NOMO-1 treated with dmso at 0.1 percent for 144 hours (cell line): ENCODE data around the gene ZFP28.

Experiments used
- DNase-seq: peaks from one replicate; lab custom pipeline; 2025; ENCODE audit not compliant: unreplicated experiment; lab: John Stamatoyannopoulos, UW

ZFP28 gene

DNA sequence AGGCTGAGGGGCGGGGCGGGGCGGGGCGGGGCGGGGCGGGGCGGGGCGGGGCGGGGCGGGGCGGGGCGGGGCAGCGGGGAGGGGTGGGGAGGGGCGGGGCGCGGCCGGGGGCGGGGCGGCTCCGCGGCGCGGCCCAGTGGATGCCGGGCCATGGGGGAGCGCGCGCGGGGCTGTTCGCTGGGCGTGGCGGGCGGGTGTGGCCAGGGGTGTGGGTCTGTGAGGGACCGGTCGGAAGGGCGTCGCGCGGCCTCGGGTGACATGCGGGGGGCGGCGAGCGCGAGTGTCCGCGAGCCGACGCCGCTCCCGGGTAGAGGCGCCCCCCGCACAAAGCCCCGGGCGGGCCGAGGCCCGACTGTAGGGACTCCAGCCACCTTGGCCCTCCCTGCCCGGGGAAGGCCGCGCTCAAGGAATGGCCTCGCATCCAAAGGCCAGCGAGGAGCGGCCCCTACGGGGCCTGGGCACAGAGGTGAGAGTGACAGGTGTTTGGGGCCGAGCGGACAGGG is at the start of gene ZFP28:
Gene ZFP28, plus strand, starts transcription at position 188 of the 503 bp plus-strand sequence. Its CDS starts 71 bp downstream, at position 259.
- no peak for DNase-seq

DNA sequence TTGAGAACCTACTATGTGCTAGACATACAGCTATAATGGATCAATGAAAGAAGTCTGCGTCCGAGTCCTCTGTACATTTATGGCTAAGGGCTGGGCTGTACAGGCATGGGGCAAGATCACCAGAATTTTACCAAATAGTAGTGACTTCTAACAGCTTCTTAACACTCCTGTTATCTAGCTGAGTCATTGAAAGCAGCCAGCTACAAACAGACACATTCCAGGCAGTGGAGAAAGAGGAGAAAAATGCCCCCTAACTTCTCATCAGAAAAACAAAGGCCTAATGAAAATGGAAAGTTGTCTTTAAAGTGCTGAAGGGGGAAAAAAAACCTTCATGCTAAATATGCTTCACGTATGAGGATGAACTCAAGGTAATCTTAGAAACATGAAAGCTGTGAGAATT is 47.3 kb upstream of the ZFP28 start:
- DNase-seq, result no peak

DNA sequence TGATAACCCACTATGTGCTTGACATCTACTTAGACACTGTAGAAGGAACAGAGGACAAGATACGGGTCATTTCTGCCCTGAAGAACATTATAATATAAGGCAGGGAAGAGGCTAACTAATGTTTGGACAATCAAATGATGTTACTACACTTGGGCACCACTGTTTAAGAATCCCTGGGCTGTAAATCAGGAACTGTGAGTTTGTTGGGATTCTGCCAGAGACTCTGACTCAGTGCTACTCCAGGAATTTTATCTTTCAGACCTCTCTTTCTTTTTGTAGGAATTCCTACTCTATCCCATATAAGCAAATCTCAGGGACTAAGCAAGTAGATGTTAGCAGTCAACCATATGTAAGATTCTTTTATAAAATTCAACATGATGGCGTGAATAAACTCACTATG is 34.2 kb upstream of the ZFP28 start:
- DNase-seq, result no peak

DNA sequence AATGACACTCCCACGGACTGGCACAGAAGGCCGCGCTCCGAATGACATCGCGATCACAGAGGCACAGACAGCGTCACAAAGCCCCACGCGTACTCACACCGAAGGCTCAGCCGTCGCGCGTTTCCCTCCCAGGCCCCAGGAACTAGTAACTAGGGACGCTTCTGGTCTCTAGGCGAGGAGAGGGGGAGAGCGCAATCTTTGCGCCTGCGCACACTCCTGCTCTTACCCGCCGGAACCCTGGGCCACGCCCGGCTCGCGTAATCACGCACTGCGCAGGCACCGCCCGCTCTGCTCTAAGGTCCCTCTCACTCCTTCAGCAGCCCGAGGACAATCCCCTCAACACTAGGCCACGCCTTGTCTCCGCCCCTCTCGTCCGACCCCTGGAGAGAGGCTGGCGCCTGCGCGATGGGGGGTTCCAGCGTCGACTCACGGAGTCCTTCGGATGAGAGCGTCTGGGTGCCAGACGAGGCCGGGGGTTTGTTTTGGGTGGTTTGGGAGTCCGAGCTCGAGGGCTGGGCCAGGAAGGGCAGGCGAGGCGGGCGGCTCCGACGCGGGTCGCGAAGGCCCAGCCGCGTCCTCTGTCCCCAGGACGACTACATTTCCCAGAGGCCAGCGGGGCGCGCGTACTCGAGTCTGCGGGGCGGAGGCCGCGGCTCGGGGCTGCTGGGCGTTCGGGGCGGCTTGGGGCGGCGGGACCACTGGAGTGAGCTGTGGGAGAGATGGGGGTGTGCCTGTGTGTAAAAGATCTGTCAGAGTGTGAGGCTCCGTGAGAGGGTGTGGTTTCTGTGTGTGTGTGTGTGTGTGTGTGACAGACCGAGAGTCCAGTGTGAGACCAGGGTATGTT is 31.1 kb upstream of the ZFP28 start, which contains the start of gene ZNF471:
Gene ZNF471, plus strand, starts transcription at position 410 of the 844 bp plus-strand sequence. CDS start 3,717 bp downstream, outside the sequence.
- no peak for DNase-seq

DNA sequence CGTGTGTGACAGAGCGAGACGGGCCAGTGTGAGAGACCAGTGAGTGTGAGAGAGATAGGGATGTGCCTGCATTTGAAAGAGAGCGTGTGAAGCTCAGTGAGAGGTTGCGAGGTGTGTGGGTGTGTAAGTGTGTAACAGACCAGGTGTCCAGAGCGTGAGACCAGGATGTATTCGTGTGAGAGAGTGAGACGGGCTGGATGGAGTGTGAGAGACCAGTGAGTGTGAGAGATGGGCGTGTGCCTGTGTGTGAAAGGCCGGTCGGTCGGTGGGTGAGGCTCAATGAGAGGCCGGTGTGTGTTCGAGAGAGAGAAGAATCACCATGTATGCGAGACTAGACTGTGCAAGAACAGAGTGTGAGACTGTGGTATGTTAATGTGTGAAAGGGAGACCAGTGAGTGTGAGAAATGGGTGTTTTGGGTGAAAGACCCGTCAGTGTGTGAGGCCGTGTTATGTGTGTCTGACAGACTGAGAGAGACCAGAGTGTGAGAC is 30.4 kb upstream of the ZFP28 start:
- DNase-seq, result no peak

DNA sequence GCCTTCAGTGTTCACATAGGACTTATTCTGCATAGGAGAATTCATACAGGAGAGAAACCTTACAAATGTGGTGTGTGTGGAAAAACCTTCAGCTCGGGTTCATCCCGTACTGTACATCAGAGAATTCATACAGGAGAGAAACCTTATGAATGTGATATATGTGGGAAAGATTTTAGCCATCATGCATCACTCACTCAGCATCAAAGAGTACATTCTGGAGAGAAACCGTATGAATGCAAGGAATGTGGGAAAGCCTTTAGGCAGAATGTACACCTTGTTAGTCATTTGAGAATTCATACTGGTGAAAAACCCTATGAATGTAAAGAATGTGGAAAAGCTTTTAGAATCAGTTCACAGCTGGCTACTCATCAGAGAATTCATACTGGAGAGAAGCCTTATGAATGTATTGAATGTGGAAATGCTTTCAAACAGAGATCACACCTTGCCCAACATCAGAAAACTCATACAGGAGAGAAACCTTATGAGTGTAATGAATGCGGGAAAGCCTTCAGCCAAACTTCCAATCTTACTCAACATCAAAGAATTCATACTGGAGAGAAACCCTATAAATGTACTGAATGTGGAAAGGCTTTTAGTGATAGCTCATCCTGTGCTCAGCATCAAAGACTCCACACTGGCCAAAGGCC is 13.4 kb upstream of the ZFP28 start:
- DNase-seq, result no peak

DNA sequence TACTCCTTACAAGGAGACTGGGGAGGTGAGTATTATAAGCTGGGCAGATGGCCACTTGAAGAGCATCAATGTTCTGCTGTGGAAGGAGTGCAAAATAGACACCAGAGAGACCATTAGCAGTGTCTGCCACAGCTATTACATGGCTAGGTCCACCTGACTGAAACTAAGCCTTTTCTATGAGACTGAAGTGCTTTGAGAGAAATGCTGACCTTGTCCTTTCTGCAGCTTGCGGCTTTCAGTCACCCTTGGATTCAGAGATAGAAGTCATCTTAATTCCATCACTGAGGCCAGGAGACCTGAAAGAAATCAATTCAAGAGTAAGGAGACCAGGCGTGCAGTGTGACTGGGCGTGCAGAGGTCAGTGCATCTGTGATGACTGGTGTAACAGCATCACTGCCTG is 1.3 kb upstream of the ZFP28 start:
- DNase-seq, result no peak

DNA sequence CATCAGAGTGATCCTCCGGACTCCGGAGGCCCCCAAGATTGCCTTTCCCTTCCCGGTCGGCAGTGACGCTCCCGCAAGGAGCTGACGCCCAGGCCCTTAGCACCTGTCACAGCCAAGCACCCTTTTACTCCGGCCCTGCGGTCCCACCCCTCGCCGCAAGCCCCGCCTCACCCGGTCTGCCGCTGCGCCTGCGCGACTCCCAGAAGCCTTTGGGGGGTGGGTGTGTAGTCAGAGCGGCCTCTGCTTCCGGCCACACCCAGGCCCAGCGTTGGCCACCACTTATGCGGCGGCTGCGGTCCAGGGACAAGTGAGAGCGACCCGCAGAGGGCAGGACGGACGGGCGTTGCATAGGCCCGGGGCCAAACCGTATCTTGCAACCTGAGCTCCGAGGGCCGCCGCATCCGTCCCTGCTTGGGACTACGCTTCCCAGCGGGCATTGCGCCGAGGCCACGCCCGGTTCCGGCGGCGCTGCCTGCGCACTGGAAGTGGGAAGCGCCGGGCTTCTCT is 441 bp upstream of the ZFP28 start:
- DNase-seq, result no peak

DNA sequence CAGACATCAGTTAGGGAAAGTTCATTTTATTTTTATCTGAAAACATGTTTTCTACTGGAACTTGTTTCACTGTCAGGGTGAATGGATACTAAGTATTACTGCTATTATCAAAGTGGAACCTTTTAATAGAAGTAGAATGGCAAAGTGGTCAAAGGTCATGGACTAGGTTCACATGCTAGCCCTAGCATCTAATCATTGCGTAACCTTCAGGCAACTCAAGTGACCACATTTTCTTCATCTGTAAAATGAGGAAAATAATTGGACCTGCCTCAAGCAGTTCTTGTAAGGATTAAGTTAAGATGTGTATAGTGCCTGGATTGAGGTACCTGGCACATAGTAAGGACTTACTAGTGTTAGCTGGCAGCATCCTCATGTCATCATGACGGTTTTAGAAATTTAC is 5.0 kb downstream of the ZFP28 start:
- DNase-seq, result no peak

DNA sequence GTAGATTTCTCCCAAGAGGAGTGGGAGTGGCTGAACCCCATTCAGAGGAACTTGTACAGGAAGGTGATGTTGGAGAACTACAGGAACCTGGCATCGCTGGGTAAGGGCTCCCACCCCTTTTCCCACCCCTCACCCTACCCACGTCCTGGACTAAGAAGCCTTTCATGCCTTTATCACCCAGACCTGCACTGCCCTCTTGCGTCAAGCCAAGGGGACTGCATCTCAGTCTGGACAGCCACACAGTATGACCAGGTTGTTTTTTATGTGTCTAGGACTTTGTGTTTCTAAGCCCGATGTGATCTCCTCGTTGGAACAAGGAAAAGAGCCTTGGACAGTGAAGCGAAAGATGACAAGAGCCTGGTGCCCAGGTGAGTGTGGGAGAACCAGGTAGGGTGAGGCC is 8.8 kb downstream of the ZFP28 start:
- DNase-seq, result no peak

DNA sequence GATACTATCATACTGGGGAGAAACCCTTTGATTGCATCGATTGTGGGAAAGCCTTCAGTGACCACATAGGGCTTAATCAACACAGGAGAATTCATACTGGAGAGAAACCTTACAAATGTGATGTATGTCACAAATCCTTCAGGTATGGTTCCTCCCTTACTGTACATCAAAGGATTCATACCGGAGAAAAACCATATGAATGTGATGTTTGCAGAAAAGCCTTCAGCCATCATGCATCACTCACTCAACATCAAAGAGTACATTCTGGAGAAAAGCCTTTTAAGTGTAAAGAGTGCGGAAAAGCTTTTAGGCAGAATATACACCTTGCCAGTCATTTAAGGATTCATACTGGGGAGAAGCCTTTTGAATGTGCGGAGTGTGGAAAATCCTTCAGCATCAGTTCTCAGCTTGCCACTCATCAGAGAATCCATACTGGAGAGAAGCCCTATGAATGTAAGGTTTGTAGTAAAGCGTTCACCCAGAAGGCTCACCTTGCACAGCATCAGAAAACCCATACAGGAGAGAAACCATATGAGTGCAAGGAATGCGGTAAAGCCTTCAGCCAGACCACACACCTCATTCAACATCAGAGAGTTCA is 15.6 kb downstream of the ZFP28 start:
- DNase-seq, result no peak

DNA sequence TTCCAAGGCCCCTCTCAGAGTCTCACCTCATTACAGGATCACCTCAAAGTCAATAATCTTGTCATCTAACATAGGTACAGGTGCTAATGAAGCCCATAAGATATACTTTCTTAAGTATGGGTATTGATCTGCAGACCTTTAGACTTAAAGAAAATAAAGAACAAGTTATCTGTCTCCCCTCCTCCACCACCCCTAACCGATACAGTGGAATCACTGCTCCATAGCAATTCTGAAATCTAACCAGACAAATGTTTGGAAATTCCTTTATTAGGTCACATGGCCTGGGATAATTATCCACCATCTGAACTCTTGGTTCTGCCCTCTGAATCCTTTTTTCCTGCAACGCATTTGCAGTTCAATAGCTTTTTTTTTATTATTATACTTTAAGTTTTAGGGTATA is 24.0 kb downstream of the ZFP28 start:
- no peak for DNase-seq

DNA sequence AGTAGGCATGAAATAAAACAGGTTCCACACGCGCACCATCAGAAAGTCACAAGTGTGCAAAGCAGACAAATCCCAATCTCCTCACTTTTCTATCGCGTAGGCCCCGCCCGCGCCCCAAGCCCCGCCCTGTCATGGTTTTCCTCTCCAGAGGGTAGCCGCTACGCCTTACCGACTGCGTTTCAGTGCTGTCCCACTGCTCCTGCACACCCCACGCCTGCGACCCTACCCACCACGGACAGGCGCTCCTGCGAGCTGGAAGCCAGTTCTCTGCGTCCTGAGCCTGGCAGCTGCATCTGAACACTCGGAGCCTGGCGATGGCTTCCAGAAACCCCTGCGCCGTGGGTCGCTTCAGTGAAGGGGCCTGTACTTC is 28.1 kb downstream of the ZFP28 start:
- no peak for DNase-seq

DNA sequence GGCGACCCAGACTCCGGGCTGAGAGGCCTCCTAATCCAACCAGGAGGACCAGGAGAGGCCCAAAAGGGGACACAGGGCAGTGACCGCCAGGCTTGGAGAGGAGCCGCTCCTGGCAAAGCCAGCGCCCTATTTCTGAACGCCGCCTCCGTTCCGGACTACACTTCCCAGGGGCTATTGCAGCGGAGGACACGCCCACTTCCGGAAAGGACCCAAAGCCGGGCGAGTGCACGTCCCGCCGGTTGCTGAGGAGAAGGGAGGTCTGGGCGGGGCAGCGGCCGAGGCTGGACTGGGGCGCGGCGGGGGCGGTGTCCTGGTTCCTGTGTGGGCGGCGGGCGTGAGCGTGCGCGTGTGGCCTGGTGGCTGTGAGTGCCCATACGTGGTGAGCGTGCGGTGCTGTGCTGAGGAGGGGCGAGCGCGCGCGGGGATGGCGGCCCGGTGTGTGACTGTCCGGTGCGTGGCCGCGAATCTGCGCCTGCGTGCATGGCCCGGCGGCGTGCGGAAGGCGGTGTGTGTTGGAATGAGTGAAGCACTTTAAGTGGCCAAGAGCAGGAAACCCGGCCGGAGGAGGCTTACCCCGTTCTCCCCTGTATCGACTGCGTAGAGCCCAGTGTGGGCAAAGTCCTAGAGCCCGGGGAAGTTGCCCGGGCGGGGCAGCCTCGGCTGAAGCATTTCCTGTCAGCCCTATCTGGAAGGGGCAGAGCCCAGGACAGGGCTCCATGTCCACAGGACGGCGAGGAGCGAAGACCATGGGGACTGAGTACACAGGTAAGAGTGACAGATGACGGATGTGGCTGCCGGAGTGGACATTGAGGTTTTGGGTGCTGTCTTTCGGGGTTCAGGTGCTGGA is 28.7 kb downstream of the ZFP28 start, which contains the start of gene ZNF470:
Gene ZNF470, plus strand, starts transcription at position 195 of the 847 bp plus-strand sequence. CDS start 2,844 bp downstream, outside the sequence.
- peak; percentile 69 for DNase-seq

DNA sequence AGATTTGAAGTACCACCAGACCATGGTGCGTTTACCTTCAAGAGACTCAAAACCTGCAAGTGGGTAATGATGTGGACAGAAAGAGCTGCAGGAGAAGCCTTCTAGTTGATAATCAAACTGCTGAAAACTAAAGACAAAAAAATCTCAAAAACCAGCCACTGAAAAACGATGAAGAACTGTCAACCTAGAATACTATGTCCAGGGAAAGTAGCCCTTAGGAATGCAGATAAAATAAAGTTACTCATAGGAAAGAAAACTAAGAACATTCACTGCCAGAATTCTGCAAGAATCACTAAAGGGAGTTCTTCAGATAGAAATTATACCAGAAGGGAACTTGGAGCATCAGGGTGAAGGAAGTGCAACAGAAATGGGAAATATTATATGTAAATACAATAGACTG is 33.8 kb downstream of the ZFP28 start:
- no peak for DNase-seq

DNA sequence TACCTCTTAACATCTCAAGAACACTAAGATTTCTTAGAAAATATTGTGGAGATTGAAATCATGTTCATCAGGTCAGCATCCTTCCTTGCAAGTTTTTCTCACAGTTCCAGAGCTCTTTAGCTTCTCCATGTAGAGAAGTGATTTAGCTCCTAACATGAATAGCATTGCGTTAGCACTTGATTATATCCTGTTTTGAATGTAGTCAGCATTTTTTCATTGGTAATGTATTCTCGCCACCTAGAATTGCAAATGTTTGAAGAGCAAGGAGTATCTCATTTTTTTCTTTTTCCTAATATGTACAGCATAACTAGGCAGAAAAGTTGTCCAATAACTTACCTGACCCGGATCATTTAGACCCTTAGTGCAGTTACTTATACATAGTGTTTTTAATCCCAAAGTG is 35.2 kb downstream of the ZFP28 start:
- DNase-seq, result no peak

DNA sequence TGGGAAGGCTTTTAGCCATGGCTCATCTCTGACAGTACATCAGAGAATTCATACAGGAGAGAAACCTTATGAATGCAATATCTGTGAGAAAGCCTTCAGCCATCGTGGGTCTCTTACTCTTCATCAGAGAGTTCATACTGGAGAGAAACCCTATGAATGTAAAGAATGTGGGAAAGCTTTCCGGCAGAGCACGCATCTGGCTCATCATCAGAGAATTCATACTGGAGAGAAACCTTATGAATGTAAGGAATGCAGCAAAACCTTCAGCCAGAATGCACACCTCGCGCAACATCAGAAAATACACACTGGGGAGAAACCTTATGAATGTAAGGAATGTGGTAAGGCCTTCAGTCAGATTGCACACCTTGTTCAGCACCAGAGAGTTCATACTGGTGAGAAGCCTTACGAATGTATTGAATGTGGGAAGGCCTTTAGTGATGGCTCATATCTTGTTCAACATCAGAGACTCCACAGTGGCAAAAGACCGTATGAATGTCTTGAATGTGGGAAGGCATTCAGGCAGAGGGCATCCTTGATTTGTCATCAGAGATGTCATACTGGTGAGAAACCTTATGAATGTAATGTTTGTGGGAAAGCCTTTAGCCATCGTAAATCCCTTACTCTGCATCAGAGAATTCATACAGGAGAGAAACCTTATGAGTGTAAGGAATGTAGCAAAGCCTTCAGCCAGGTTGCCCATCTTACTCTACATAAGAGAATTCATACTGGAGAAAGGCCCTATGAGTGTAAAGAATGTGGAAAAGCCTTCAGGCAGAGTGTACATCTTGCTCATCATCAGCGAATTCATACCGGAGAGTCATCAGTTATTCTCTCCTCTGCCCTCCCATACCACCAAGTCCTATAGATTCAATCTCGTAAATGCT is 39.2 kb downstream of the ZFP28 start:
- no peak for DNase-seq

DNA sequence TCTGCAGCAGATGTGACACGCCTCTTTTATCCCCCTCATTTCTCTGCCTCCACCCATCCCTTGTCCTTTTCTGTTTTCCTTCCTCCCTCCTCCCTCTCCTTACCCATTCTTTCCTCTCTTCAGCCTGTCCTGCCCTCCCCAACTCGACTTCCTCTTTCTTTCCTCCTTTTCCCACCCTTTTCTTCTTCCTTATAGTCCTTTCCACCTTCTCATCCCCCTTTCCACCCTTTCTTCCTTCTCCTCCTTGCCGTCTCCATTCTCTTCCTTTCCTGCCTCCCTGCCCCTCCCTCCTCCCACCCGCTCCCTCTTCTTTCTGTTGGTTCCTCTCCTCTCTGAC is 55.7 kb downstream of the ZFP28 start:
- DNase-seq, result no peak

DNA sequence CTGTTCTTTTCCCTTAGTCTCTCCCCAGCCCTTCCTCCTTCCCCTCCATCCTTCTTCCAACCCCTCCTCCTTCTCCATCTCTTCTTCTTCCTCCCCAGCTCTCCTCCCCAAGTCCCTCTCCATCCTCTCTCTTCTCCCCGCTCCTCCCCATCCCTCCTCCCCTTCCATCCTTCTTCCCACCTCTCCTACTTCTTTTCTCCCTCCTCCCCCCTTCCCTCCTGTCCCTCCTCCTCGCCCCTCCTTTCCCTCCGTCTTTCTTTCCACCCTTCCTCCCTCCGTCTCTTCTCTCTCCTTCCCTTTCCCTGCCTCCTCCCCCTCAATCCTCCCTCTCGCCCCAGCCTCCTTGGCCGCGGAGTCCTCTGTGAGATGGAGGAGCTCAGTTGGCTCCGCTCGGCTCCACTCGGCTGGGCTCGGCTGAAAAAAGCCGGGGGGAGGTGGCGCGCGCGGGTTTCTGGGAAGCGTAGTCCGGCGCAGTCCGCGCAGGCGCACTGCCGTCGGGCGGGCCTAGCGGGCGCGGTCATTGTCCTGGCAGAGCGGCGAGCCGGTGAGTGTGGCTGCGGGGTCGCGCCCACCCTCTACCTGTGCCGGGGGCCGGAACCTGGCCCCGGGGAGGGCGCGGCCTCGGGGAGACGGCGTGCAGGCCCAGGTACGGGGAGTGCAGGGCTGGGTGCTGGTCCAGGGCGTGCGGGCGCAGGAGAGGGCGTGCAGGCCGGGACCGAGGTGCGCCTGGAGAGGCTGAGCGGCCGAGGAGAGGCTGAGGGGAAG is 56.2 kb downstream of the ZFP28 start, which contains the start of gene ZNF71:
Gene ZNF71, plus strand, starts transcription at position 520 of the 765 bp plus-strand sequence. CDS start 6,257 bp downstream, outside the sequence.
- DNase-seq, result peak; percentile 50
